ENCODE measurements around the gene TRIO.

- no peak for TF ChIP-seq TCF4 (CRISPR knock-in tag; IDR thresholded peaks at IDR 0.05; ENCODE audit: borderline replicate concordance)
- TF ChIP-seq ZFP3 (CRISPR knock-in tag; IDR thresholded peaks at IDR 0.05): no peak
- no peak for TF ChIP-seq RARB (CRISPR knock-in tag; IDR thresholded peaks at IDR 0.05)
- TF ChIP-seq ARNTL (CRISPR knock-in tag; IDR thresholded peaks at IDR 0.05; ENCODE audit: borderline replicate concordance, low read depth): no peak
These were observed 124.2 kb downstream of the TRIO start for GRCh38 chr5:14267166-14267838.
